ENCODE data around the gene RNF220. TPM values are rescaled to one million over a fixed set of nuclear protein-coding genes. Genes with fewer than 3 reads are reported as not detected.
A peak's percentile ranks its signal among the peaks of the same experiment; 100 is the strongest.

Gene RNF220
- total RNA-seq, 1 donor: 53.2 TPM

DNA sequence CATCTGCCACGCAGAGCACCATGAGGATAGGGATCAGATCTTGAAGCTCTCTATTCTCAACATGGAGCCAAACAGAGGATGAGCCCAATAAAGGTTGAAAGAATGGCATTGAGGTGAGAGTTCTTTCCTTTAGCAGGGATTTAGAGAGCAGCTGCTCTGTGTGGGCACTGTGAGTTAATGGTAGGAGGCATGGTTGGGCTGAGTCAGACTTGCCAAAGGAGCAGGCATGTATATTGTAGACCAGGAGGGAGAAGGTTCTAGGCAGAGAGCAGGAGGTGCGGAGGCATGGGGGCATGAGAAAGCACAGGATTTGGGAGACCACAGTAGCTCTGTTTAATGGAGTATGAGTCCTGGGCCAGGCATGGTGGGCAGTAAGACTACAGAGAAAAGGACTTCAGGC lies 237.2 kb downstream of the RNF220 start:
- Histone ChIP-seq H3K4me1 (ENCODE audit: insufficient read depth, low read length) (peaks cover 14% of the 10 kb centered on the region), H3K36me3 (ENCODE audit: insufficient read depth, low read length) (peaks cover 76% of the 10 kb centered on the region)

GRCh38 chr1:44642925-44643324 lies 237.9 kb downstream of the RNF220 start:
- peaks cover 78% of the 10 kb centered on the region for H3K36me3 ChIP-seq (ENCODE audit: insufficient read depth, low read length)
- peak overlapping the region; percentile 35 for H3K27ac ChIP-seq (ENCODE audit: low read depth, low read length)
- peaks cover 4% of the 10 kb centered on the region for H3K79me2 ChIP-seq (ENCODE audit: insufficient read depth, low read length)
- no peak overlapping the region for H3K4me2 ChIP-seq (ENCODE audit: insufficient read depth, low read length)
- TF ChIP-seq, protein P1, sequence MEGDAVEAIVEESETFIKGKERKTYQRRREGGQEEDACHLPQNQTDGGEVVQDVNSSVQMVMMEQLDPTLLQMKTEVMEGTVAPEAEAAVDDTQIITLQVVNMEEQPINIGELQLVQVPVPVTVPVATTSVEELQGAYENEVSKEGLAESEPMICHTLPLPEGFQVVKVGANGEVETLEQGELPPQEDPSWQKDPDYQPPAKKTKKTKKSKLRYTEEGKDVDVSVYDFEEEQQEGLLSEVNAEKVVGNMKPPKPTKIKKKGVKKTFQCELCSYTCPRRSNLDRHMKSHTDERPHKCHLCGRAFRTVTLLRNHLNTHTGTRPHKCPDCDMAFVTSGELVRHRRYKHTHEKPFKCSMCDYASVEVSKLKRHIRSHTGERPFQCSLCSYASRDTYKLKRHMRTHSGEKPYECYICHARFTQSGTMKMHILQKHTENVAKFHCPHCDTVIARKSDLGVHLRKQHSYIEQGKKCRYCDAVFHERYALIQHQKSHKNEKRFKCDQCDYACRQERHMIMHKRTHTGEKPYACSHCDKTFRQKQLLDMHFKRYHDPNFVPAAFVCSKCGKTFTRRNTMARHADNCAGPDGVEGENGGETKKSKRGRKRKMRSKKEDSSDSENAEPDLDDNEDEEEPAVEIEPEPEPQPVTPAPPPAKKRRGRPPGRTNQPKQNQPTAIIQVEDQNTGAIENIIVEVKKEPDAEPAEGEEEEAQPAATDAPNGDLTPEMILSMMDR (IDR thresholded peaks at IDR 0.05; ENCODE audit: extremely low read depth, low read depth, low read length): no peak
- no peaks in the 10 kb centered on the region for H3K9me3 ChIP-seq (ENCODE audit: low read depth, low read length)
- H3K4me3 ChIP-seq (ENCODE audit: insufficient read depth, low read length): no peak overlapping the region
- H3K4me1 ChIP-seq (ENCODE audit: insufficient read depth, low read length): peaks cover 14% of the 10 kb centered on the region
- DNase-seq (ENCODE audit: insufficient read length, low spot score, missing footprints): no peak
- H2AFZ ChIP-seq (ENCODE audit: low read length): no peak overlapping the region
- no peaks in the 10 kb centered on the region for H4K20me1 ChIP-seq (ENCODE audit: insufficient read depth, low read length)
- H3K27me3 ChIP-seq (ENCODE audit: insufficient read depth, low read length): no peaks in the 10 kb centered on the region

More for the DNA sequence above, 237.2 kb downstream of the RNF220 start:
- no peak overlapping the region for H3K4me2 ChIP-seq (ENCODE audit: insufficient read depth, low read length)
- H3K27me3 ChIP-seq (ENCODE audit: insufficient read depth, low read length): no peaks in the 10 kb centered on the region
- H3K4me3 ChIP-seq (ENCODE audit: insufficient read depth, low read length): no peak overlapping the region
- no peaks in the 10 kb centered on the region for H3K9me3 ChIP-seq (ENCODE audit: low read depth, low read length)
- H3K27ac ChIP-seq (ENCODE audit: low read depth, low read length): no peak overlapping the region
- H3K79me2 ChIP-seq (ENCODE audit: insufficient read depth, low read length): peaks cover 4% of the 10 kb centered on the region
- TF ChIP-seq, protein P1 (IDR thresholded peaks at IDR 0.05; ENCODE audit: extremely low read depth, low read depth, low read length): no peak
- peaks cover 3% of the 10 kb centered on the region for H4K20me1 ChIP-seq (ENCODE audit: insufficient read depth, low read length)
- peak; percentile 73 for DNase-seq (ENCODE audit: insufficient read length, low spot score, missing footprints)
- no peak overlapping the region for H2AFZ ChIP-seq (ENCODE audit: low read length)

GRCh38 chr1:44643721-44644334 lies 238.8 kb downstream of the RNF220 start:
- H3K4me1 ChIP-seq (ENCODE audit: insufficient read depth, low read length): peaks cover 14% of the 10 kb centered on the region
- no peak overlapping the region for H3K27ac ChIP-seq (ENCODE audit: low read depth, low read length)
- H2AFZ ChIP-seq (ENCODE audit: low read length): no peak overlapping the region
- H4K20me1 ChIP-seq (ENCODE audit: insufficient read depth, low read length): no peaks in the 10 kb centered on the region
- H3K4me3 ChIP-seq (ENCODE audit: insufficient read depth, low read length): no peak overlapping the region
- H3K79me2 ChIP-seq (ENCODE audit: insufficient read depth, low read length): peaks cover 4% of the 10 kb centered on the region
- peaks cover 77% of the 10 kb centered on the region for H3K36me3 ChIP-seq (ENCODE audit: insufficient read depth, low read length)
- TF ChIP-seq, protein P1 (IDR thresholded peaks at IDR 0.05; ENCODE audit: extremely low read depth, low read depth, low read length): no peak
- H3K27me3 ChIP-seq (ENCODE audit: insufficient read depth, low read length): no peaks in the 10 kb centered on the region
- peak; percentile 49 for DNase-seq (ENCODE audit: insufficient read length, low spot score, missing footprints)
- H3K9me3 ChIP-seq (ENCODE audit: low read depth, low read length): no peaks in the 10 kb centered on the region
- H3K4me2 ChIP-seq (ENCODE audit: insufficient read depth, low read length): no peak overlapping the region

DNA sequence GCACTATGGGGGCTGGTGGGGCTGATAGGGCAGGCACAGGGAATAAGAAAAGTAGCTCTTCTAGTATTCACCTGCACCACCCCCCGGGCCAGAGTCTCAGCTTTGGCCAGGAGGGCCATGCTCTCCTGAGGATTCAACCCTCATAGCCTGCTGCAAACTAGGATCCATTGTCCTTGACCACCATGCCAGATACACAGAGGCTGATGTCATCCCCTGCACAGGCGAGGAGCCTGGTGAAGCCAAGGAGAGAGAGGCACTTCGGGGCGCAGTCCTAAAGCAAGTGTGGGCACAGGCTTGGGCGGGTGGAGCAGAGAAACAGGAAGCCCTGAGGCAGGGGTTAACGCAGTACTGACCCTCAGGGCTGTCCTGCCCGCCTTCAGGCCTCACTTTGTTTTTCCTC lies 239.8 kb downstream of the RNF220 start:
- Histone ChIP-seq H3K27me3 (ENCODE audit: insufficient read depth, low read length) (no peaks in the 10 kb centered on the region), H3K4me2 (ENCODE audit: insufficient read depth, low read length) (no peak overlapping the region), H2AFZ (ENCODE audit: low read length) (no peak overlapping the region), H4K20me1 (ENCODE audit: insufficient read depth, low read length) (no peaks in the 10 kb centered on the region), H3K4me1 (ENCODE audit: insufficient read depth, low read length) (peaks cover 14% of the 10 kb centered on the region), H3K79me2 (ENCODE audit: insufficient read depth, low read length) (peaks cover 4% of the 10 kb centered on the region), H3K9me3 (ENCODE audit: low read depth, low read length) (no peaks in the 10 kb centered on the region), H3K36me3 (ENCODE audit: insufficient read depth, low read length) (peaks cover 76% of the 10 kb centered on the region), H3K27ac (ENCODE audit: low read depth, low read length) (peak overlapping the region; percentile 3), H3K4me3 (ENCODE audit: insufficient read depth, low read length) (no peak overlapping the region)
- DNase-seq (ENCODE audit: insufficient read length, low spot score, missing footprints): peak; percentile 38
- TF ChIP-seq, protein P1 (IDR thresholded peaks at IDR 0.05; ENCODE audit: extremely low read depth, low read depth, low read length): no peak

Data from osteoblast (primary cell).